GM19043 (cell line): ENCODE measurements around the gene DIP2B.

ENCODE experiments used
- ATAC-seq: cut with Tn5 transposase; IDR thresholded peaks from one replicate; pipeline ENCODE4 v1.9.1; 2021; ENCODE audit warnings: low read depth; ENCODE audit not compliant: unreplicated experiment

DIP2B gene

DNA sequence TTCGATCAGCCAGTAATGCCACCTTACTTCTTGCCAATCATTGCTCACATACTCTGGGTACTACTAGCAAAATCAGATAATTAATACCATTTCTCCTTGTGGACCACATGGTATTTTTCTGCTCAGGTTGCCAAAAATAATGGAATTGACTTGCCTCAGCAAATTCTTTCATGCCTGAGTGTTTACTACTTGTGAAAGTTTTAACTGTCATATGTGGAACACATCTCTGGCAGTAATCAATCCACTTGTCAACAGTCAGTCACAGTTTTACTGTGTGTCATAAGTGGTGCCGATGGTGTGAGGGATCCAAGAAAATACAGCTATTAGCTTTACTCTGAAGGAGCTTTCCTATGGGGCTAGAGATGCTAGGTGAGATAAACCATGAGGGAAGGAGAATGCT is 203.8 kb downstream of the DIP2B start:
- no peak for ATAC-seq

- no peak for ATAC-seq
These were observed 206.3 kb downstream of the DIP2B start for GRCh38 chr12:50711121-50711520.

DNA sequence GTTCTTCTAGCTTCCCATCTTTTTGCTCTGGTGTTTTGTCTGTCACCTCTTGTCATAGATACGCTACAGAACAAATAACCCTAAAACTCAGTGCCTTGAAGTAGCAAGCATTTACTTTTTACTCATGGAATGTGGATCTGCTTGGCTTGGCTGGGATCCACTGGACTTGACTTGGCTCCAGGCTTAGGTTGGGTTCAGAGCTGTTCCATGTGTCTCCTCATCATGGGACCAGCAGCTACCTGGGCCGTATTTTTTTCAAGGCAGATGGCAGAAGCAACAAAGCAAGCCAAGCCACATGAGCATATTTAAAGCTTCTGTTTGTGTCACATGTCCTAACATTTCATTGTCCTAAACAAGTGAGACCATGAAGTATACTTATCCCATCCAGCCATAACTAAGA is 210.4 kb downstream of the DIP2B start:
- ATAC-seq, result no peak

DNA sequence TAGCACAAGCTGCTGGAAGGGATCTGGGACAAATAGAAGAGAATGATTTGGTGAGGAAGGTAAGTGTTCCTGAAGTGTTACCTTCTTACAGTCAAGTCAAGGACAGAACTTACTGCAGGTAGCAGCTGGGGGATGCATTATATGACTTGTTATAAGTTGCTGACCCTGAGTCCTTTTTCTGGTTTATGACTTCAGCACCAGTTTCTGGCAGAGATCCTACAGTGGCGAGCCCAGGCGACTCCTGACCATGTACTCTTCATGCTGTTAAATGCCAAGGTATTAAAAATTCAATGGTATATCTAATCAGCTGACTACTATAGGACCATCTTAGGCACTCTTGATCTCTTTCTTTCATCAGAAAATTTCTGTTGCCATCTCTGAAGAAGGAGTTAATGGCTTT is 214.0 kb downstream of the DIP2B start:
- ATAC-seq, result no peak

DNA sequence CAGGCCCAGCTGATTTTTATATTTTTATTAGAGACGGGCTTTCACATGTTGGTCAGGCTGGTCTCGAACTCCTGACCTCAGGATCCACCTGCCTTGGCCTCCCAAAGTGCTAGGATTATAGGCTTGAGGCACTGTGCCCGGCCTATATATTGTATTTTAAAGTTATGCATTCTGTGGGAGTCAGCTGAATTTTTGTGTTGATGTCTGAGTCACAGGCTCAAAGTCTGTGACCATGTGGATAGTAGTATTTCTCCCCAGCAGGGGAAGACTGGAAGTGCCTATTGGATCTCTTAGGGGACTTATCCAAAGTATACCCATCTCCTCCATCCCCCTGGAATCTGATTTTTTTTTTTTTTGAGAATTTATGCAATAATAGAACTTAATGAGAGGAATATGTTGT is 215.3 kb downstream of the DIP2B start:
- ATAC-seq, result no peak

GRCh38 chr12:50720501-50720900 is 215.7 kb downstream of the DIP2B start:
- no peak for ATAC-seq

- ATAC-seq, result no peak
These were observed 219.1 kb downstream of the DIP2B start for GRCh38 chr12:50723865-50724264.

- no peak for ATAC-seq
These were observed 220.5 kb downstream of the DIP2B start for GRCh38 chr12:50725011-50725942.

- ATAC-seq, result no peak
These were observed 222.7 kb downstream of the DIP2B start for GRCh38 chr12:50727466-50727865.

GRCh38 chr12:50728417-50728816 is 223.6 kb downstream of the DIP2B start:
- no peak for ATAC-seq

GRCh38 chr12:50728841-50729240 is 224.1 kb downstream of the DIP2B start:
- ATAC-seq, result no peak

GRCh38 chr12:50732591-50732990 is 227.8 kb downstream of the DIP2B start:
- no peak for ATAC-seq

DNA sequence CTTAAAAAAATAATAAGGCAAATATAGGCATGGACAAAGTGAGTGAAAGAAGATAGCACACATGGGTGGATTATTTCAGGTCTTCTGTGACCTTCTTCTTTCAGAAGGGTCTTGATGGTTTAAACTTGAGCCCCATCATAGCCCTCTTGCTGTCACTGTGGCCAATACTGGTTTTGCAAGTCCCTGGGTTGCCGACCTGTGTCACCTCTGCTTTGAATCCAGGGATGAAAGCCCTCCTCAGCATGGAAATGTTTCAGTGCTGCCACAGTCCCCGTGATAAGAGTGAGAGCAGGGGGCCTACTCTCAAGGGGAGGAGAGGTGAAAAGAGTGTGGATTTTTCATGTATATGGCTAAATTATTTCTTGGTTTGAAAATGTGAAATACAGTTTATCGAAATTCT is 228.9 kb downstream of the DIP2B start:
- ATAC-seq, result no peak

DNA sequence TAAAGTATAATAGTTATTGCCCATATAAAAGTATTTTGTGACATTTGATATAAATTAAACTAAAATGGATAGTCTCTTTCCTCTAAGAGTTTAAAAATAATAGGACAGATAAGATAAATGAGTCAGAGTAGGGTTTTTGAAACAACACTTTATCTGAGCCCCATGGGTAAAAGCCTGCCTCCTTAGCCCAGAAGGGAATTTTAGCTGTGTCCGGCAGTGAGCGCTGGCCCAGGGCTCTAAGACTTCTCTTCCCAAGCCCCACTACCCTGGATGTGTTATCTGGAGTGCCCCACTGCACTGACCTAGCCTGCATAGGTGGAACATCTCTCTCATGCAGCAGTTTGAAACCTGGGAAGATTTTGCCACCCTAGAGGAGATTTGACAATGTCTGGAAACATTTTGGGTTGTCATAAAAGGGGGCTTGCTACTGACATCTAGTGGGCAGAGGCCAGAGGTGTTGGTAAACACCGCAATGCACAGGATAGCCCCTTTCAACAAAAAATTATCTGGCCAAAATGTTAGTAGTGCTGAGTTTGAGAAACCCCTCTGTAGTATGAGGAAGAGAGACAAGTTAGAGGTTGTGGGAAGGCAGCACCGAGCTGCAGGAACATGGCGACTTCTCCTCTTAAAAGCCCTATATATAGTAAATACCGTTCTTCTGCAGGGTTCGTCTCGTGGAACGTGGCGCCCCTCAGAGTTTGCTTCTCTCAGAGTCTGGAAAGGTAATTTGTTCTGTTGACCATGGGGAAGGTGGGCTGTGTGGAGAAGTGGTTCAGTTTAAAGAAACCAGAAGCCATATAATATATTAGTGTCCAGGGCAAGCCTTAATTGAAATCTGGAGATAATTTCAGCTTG is 229.9 kb downstream of the DIP2B start:
- ATAC-seq, result no peak

GRCh38 chr12:50739611-50740010 is 234.8 kb downstream of the DIP2B start:
- no peak for ATAC-seq

GRCh38 chr12:50740307-50740706 is 235.5 kb downstream of the DIP2B start:
- ATAC-seq, result no peak

GRCh38 chr12:50742776-50743175 is 238.0 kb downstream of the DIP2B start:
- ATAC-seq, result no peak

DNA sequence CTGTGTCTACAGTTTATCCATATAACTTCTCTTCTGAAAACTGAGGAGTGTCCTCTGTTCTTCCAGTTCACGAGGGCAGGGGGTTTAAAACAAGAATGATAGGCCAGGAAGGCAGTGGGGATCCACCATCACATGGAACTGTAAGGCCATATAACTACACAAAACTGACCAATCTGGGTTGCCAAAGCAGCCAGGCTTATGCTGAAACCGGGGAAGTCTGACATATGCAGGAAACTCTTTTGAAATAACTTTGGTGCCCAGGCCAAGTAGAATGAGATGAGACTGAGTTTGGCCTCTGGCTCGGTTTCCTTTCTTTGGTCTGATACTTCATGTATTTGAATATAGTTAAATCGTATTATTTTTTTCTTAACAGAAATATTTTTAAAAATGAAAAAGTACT is 241.1 kb downstream of the DIP2B start:
- ATAC-seq, result no peak

- no peak for ATAC-seq
These were observed 241.6 kb downstream of the DIP2B start for GRCh38 chr12:50746431-50746830.

- ATAC-seq, result no peak
These were observed 243.0 kb downstream of the DIP2B start for GRCh38 chr12:50747817-50748216.

DNA sequence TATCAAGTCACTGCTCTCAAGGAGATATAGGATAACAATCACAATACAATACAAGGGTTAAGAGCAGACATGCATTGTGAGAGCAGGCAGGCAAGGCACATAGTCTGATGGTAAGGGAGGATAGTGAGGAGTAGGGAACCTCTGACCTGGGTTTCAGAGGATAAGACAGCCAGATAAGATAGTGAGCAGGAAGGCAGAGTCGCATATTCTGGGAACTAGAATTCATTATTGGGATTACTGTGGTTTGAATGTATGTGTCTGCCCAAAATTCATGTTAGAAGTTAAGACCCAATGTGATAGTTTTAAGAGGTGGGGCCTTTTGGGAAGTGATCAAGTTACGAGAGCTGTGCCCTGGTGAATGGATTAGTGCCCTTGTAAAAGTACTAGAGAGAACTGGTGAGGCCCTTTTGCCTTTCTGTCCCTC is 244.7 kb downstream of the DIP2B start:
- ATAC-seq, result no peak

- no peak for ATAC-seq
These were observed 245.6 kb downstream of the DIP2B start for GRCh38 chr12:50750366-50750765.
